Hematopoietic multipotent progenitor cell treated with erythropoietin and hydrocortisone succinate and interleukin-3 and kit ligand, for 8 days (in vitro differentiated cells): ENCODE results near the gene LMOD1.
"Not testable (repeated sequence)": the region's sequence is repeated elsewhere in the genome, so short reads cannot be mapped to it uniquely, and the experiment has no call there.

Source experiments
- DNase-seq: peaks from one replicate; pipeline ENCODE4 v3.0.0-alpha.2; 2015

Gene LMOD1

DNA sequence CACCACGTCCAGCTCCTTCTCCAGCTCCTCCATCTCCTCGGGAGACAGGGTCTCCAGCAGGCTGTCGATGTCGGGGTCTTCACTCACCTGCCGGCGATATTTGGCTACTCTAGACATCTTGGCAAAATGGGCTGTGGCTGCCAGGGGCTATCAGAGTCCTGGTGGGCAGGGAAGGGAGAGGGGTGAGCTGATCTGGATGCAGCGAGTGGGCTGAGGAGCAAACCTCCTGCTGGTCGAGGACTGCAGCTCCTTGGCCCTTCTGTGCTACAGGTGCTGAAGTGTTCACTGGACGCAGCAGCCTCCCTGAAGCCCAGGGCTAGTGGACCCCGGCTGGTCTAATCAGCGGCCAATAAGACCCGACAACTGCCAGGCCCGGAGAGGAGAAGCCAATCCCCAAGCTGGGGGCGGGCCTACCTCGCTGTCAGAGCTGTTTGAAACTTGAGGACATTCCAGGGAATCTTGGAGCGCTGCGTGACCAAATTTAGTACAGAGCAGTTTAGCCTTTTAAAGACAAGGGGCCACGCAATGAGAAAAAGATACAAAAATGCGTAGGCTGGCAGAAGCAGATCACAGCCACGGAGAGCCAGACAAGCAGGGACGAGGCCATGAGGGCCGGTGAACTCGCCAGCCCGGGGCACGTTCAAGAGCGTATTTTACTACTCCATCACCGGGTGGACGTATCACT lies at the start of gene LMOD1:
Gene LMOD1, minus strand, starts transcription at position 325 of the 685 bp plus-strand sequence. Its CDS starts 208 bp downstream, at position 117.
- DNase-seq, result peak; percentile 12

- DNase-seq, result no peak
Observed at GRCh38 chr1:201990427-201990826, 44.1 kb upstream of the LMOD1 start.

DNA sequence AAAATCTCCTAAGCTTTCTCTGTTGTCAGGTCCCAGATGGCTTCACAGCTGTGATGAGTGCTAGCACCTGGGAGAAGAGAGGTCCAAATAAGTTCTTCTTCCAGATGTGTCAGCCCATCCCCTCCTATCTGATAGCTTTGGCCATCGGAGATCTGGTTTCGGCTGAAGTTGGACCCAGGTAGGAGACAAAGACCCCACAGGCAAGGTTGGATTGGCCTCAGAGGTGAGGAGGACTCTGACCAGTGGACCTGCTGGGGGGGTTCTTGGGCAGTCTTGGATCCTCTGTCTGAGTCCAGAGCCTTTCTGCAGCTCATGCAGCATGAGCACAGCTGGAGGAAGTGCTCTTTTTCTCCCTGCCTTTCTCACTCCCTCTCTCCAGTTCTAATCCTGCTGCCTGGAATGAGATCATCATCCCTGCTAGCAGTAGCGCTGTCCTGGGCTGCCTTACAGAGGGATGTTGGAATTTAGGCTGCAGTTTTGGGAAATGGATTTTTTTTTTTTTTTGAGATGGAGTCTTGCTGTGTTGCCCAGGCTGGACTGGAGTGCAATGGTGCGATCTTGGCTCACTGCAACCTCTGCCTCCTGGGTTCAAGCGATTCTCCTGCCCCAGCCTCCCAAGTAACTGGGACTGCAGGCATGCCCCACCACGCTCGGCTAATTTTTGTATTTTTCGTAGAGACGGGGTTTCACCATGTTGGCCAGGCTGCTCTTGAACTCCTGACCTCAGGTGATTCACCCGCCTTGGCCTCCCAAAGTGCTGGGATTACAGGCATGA lies 43.2 kb upstream of the LMOD1 start:
- DNase-seq, result no peak

DNA sequence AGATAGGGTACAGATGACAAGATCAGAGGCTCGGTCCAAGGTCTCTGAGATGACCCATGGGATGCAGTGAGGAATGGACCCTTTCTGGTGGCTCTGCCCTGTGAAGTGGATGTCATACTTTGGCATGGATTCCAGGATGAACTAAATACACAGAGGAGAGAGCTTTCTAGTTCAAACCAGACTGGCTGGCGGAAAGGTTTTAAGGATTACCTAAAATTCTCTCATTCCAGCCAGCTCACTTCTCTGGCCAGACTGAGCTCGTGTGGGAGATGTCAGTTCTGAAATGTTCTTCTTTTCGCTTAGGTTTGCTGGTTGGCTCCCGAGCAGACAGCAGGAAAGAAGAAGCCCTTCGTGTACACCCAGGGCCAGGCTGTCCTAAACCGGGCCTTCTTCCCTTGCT lies 42.3 kb upstream of the LMOD1 start:
- no peak for DNase-seq

GRCh38 chr1:201985355-201985754 lies 39.0 kb upstream of the LMOD1 start:
- DNase-seq, result no peak

- no peak for DNase-seq
Observed at GRCh38 chr1:201984446-201984845, 38.1 kb upstream of the LMOD1 start.

DNA sequence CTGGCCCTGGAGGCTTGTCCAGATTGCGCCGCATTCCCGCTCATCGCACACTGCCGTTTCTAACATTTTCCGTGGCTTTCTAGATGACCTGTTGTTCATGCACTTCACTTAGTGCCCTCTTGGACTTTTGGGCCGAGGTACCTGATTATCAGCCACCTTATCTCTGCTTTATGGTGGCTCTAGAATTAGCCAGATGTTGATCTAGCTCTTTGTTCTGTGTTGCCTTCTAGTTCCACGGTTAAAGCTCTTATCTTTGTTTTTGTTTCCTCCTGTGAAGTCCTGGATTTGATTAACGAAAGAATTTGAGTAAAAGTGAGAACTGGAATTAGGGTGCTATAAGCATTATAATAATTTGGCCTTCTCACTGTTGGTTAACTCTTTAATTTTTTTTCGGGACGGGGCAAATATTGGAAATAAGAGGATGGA lies 37.0 kb upstream of the LMOD1 start:
- peak; percentile 55 for DNase-seq

DNA sequence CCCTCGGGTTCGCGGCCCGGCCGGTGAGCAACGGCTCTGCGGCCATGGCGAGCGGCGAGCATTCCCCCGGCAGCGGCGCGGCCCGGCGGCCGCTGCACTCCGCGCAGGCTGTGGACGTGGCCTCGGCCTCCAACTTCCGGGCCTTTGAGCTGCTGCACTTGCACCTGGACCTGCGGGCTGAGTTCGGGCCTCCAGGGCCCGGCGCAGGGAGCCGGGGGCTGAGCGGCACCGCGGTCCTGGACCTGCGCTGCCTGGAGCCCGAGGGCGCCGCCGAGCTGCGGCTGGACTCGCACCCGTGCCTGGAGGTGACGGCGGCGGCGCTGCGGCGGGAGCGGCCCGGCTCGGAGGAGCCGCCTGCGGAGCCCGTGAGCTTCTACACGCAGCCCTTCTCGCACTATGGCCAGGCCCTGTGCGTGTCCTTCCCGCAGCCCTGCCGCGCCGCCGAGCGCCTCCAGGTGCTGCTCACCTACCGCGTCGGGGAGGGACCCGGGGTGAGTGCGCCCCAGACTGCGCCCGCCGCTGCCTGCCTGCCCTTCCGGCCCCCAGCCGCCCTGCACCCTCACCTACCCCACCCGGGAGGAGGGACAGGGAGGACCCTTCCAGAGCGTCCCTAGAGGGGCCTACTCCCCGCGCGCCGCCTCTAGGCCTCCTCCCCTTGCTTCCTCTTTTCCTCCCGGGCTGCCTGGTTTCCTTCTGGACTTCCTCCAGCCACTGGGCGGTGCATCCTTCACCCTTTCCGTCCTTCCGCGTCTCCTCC lies 36.5 kb upstream of the LMOD1 start, which contains the start of gene RNPEP:
Gene RNPEP, plus strand, starts transcription at position 26 of the 757 bp plus-strand sequence. Its CDS starts 19 bp downstream, at position 45.
- peak; percentile 44 for DNase-seq

- DNase-seq, result no peak
Observed at GRCh38 chr1:201982082-201982622, 35.8 kb upstream of the LMOD1 start.

DNA sequence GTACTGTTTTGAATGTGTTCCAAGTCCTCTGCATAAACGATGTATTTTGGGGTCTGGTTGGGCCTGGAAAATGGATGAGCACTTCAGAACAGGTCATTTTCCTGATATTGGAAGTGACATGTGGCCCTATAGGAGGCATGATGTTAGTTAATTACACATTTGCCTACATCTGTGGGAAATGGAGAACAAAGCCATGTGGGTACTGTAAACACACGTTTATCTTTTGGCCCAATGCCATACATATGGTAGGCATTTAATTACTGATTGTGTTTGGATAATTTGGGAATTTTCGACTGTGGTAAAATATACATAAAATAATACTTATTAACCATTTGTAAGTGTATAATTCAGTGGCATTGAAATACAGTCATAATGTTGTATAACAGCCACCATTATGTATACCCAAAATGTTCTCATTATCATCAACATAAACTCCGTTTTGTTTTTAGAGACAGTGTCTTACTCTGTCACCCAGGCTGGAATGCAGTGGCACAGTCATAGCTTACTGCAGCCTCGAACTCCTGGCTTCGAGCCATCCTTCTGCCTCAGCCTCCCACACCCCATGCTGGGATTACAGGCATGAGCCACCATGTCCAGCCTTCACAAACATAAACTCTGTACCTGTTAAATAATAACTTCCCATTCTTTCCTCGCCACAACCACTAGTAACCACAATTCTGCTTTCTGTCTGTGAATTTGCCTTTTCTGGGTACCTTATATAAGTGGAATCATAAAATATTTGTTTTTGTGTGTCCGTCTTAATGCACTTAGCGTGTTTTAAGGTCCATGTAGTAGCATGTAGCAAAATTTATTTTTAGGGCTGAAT lies 24.2 kb upstream of the LMOD1 start:
- peak; percentile 63 for DNase-seq

GRCh38 chr1:201968202-201968925 lies 22.0 kb upstream of the LMOD1 start:
- peak; percentile 79 for DNase-seq

GRCh38 chr1:201966171-201966570 lies 19.8 kb upstream of the LMOD1 start:
- DNase-seq, result no peak

DNA sequence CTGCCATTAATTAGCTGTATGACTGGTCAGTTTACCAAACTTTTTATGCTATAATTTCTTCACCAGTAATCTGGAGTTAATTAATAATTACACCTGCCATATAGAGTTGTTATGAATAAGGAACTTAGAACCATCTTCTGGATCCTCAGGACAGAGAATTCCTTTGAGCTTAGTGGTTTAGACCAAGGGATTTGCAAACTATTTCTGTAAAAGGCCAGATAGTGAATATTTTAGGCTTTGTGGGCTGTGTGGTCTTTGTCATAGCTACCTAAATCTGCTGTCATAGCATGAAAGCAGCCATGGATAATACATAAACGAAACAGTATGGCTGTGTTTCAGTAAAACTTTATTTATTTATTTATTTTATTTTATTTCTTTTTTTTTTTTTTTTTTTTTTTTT lies 17.9 kb upstream of the LMOD1 start:
- DNase-seq, result no peak

- DNase-seq, result not testable (repeated sequence)
Observed at GRCh38 chr1:201962382-201962781, 16.0 kb upstream of the LMOD1 start.

- DNase-seq, result no peak
Observed at GRCh38 chr1:201958348-201958747, 12.0 kb upstream of the LMOD1 start.

DNA sequence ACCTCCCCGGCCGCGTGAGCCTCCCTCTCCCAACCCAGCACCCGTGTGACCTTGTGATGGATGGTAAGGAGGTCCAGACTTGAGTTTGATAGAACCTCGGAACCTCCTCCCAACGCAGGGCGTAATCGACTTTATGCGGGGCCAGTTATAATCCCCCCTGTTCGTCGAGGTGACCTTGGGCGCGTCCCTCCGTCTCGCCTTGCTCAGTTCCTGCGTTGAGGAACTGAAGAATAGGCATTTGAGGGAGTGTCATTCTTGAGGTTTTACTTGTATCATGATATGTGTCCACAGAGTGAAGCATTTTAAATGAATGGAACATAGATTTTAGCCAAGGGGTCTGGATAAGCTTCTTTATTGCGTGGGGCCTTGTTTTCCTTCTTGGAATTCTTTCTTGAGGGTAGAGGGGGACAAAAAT lies 9.4 kb upstream of the LMOD1 start:
- DNase-seq, result no peak

DNA sequence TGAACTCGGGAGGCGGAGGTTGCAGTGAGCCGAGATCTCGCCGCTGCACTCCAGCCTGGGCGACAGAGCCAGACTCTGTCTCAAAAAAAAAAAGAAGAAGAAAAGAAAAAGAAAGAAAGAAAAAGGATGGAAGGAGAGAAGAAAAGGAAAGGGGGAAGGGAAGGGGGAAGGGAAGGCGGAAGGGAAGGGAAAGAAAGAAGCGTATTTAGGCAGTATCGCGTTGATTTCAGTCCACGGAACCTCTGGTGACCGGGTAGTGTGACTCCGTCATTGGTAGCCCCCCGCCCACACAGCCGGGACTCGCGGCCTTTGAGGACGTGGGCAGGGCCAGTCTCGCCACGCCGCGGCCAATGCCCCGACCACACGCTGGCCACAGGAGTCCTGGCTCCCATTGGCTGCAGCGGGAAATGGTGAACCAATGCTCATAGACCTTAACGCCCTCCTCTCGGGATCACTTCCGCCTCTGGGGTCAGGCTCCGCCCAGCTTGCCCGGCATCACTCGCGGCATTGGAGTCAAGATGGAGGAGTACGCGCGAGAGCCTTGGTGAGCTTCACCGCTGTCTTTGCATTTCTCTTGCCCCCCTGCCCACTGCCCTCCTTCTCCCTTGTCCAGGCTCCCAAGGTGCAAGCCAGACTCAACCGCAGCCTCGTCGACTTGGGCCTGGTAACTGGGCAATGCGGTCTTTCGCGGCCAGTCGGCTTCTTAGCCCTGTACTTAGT lies 8.8 kb upstream of the LMOD1 start, which contains the start of gene TIMM17A:
Gene TIMM17A, plus strand, starts transcription at position 495 of the 720 bp plus-strand sequence. Its CDS starts 24 bp downstream, at position 519.
- peak; percentile 98 for DNase-seq

DNA sequence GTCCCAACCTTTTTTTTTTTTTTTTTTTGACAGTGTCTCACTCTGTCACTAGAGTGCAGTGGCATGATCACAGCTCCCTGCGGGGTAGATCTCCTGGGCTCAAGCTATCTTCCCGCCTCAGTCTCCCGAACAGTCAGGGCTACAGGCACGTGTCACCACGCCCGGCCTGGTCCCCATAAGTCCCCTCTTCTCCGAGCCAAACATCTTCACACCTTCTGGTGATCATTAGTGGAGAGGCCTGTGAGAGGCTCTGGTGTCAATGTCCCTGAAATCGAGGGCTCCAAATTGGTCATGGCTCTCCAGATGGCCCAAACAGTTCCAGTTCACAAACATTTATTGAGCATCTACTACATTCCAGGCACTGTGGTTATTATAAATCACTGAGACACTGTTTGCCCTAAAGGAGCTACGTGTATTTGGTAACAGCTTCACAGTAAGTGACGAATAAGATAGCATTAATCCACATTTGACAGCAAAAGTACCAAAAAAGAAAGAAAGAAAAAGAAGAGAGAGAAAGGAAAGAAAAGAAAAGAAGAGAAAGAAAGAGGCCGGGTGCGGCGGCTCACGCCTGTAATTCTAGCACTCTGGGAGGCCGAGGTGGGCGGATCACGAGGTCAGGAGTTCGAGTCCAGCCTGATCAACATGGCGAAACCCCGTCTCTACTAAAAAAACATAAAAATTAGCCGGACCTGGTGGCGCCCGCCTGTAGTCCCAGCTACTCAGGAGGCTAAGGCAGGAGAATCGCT lies 8.1 kb upstream of the LMOD1 start:
- DNase-seq, result no peak

GRCh38 chr1:201949491-201949890 lies 3.1 kb upstream of the LMOD1 start:
- no peak for DNase-seq

GRCh38 chr1:201947697-201948008 lies 1.3 kb upstream of the LMOD1 start:
- DNase-seq, result no peak
